ENCODE measurements around the gene GRAMD4. TPM values are rescaled to one million over a fixed set of nuclear protein-coding genes. Genes with fewer than 3 reads are reported as not detected.

Gene GRAMD4
- total RNA-seq, 4 donors from 2014 or later: 16.7 to 106 (median 53.3) TPM

DNA sequence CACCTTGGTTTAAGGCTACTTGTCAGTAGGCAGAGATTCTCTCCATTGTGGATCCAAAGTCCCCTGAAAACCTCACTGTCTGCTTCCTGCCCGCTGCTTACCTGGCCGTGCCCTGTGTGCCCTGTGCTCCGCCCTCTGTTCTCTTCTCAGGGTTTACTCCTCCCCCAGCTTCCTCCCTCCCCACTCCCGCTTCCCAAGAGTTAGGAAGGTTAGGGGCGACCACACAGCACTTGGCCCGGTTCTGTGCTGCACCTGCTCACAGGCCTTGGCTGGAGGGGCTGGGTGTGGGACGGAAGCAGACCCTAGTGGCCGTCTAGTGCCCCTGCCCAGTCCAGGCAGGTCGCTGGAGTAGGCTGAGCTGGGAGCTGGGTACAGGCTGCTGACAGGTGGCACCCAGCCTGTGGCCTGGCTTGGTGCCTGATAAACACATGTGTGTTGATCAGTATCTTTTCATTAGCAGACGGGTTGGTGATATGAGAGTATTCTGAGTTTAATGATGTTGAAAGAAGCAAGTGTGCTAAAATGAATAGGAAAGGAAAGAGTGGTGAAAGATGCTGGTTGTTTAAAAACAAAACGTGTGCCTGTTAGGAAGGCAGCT lies 40.5 kb downstream of the GRAMD4 start:
- H3K27ac ChIP-seq: peak overlapping the region; percentile 52 to 78 (median 58)

DNA sequence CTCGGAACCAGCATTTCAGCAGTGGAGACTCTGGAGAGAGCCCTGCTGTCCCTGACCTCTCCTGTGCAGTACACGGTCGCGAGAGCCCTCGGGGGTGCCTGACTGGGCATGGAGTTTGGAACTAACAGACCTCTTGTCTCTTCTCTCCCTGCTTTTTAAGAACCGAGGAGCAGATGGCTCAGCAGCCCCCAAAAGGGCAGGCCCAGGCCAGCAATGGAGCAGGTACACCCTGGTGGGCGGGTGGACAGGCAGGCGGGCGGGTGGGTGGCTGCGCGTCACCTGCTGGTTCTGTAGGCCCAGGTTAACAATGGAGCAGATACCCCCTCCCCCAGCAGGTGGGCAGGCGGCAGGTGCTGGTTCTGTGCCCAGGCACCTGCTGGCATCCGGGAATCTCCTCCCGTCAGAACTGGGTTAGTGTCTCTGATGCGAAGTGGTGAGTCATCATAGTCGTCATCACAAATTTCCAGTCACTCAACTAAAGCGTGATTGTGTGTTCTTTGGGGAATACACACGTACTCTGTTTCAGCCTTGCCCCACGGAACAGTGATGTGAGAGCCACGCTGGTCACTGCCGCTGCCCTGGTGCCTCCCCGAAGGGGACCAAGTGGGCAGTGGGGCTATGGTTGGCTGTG lies 41.1 kb downstream of the GRAMD4 start:
- in situ Hi-C loops (cut with MboI; ENCODE audit: low sequenced_read_pairs in 4 of 4) (no loop called here), intact Hi-C loops (cut with DNase I; ENCODE audit: low total_unique reads) (no loop called here)
- H3K27me3 ChIP-seq: no peaks in the 10 kb centered on the region
- no peaks in the 10 kb centered on the region for H3K9me3 ChIP-seq
- peak overlapping the region; percentile 52 to 78 (median 58) for H3K27ac ChIP-seq
- no peak overlapping the region for H3K4me3 ChIP-seq
- TF ChIP-seq, protein P1, sequence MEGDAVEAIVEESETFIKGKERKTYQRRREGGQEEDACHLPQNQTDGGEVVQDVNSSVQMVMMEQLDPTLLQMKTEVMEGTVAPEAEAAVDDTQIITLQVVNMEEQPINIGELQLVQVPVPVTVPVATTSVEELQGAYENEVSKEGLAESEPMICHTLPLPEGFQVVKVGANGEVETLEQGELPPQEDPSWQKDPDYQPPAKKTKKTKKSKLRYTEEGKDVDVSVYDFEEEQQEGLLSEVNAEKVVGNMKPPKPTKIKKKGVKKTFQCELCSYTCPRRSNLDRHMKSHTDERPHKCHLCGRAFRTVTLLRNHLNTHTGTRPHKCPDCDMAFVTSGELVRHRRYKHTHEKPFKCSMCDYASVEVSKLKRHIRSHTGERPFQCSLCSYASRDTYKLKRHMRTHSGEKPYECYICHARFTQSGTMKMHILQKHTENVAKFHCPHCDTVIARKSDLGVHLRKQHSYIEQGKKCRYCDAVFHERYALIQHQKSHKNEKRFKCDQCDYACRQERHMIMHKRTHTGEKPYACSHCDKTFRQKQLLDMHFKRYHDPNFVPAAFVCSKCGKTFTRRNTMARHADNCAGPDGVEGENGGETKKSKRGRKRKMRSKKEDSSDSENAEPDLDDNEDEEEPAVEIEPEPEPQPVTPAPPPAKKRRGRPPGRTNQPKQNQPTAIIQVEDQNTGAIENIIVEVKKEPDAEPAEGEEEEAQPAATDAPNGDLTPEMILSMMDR (IDR thresholded peaks at IDR 0.05 in 4 of 5, conservative IDR thresholded peaks at IDR 0.05 in 1 of 5): no peak
- TF ChIP-seq POLR2A (IDR thresholded peaks at IDR 0.05): no peak
- peaks cover 0 to 23% of the 10 kb centered on the region in 2 donors for H3K36me3 ChIP-seq
- no peak for DNase-seq
- peak in 1 of 2 donors; percentile 27 for ATAC-seq
- peaks cover 16 to 25% of the 10 kb centered on the region in 2 donors for H3K4me1 ChIP-seq

More for the DNA sequence above, 40.5 kb downstream of the GRAMD4 start:
- TF ChIP-seq POLR2A (IDR thresholded peaks at IDR 0.05): no peak
- TF ChIP-seq, protein P1 (IDR thresholded peaks at IDR 0.05 in 4 of 5, conservative IDR thresholded peaks at IDR 0.05 in 1 of 5): peak in 4 of 5 experiments; percentile 12 to 33 (median 18)
- H3K36me3 ChIP-seq: peaks cover 0 to 17% of the 10 kb centered on the region in 2 donors
- peaks cover 16 to 25% of the 10 kb centered on the region in 2 donors for H3K4me1 ChIP-seq
- intact Hi-C loops (cut with DNase I; ENCODE audit: low total_unique reads): no loop called here
- H3K27me3 ChIP-seq: no peaks in the 10 kb centered on the region
- H3K4me3 ChIP-seq: no peak overlapping the region
- peak; percentile 40 to 62 for ATAC-seq
- no peaks in the 10 kb centered on the region for H3K9me3 ChIP-seq
- in situ Hi-C loops (cut with MboI; ENCODE audit: low sequenced_read_pairs in 4 of 4): no loop called here
- DNase-seq: peak in 1 of 2 donors; percentile 50

DNA sequence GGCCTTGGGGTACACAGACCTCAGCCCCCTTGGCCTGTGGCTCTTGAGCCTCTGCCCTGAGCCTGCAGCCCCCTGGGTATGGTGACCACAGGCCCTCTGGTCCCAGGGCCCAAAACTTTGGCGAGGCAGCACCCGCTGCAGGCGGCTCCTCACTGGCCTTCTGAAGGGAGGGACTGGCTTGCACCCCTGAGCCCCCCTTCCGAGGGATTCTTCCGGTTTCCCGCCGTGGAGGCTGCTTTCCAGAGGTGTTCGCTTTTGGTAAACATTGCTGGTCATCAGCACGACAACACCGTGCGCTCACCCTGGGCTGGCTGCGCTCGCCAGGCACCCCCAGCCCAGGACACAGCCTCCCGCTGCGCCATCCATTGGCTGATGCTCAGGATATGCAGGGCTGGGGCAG lies 42.0 kb downstream of the GRAMD4 start:
- Histone ChIP-seq H3K27ac (no peak overlapping the region), H3K9me3 (no peaks in the 10 kb centered on the region), H3K27me3 (no peaks in the 10 kb centered on the region), H3K36me3 (peaks cover 0 to 32% of the 10 kb centered on the region in 2 donors), H3K4me3 (no peak overlapping the region), H3K4me1 (peaks cover 16 to 19% of the 10 kb centered on the region in 2 donors)
- TF ChIP-seq, protein P1 (IDR thresholded peaks at IDR 0.05 in 4 of 5, conservative IDR thresholded peaks at IDR 0.05 in 1 of 5): no peak
- TF ChIP-seq POLR2A (IDR thresholded peaks at IDR 0.05): no peak
- DNase-seq (no peak), ATAC-seq (no peak)
- in situ Hi-C loops (cut with MboI; ENCODE audit: low sequenced_read_pairs in 4 of 4) (no loop called here), intact Hi-C loops (cut with DNase I; ENCODE audit: low total_unique reads) (no loop called here)

GRCh38 chr22:46663001-46663400 lies 42.8 kb downstream of the GRAMD4 start:
- in situ Hi-C loops (cut with MboI; ENCODE audit: low sequenced_read_pairs in 4 of 4): no loop called here
- DNase-seq (no peak), ATAC-seq (no peak)
- H3K27ac ChIP-seq: no peak overlapping the region
- no peaks in the 10 kb centered on the region for H3K9me3 ChIP-seq
- H3K4me3 ChIP-seq: no peak overlapping the region
- TF ChIP-seq, protein P1 (IDR thresholded peaks at IDR 0.05 in 4 of 5, conservative IDR thresholded peaks at IDR 0.05 in 1 of 5): no peak
- TF ChIP-seq POLR2A (IDR thresholded peaks at IDR 0.05): no peak
- peaks cover 0 to 40% of the 10 kb centered on the region in 2 donors for H3K36me3 ChIP-seq
- H3K27me3 ChIP-seq: no peaks in the 10 kb centered on the region
- intact Hi-C loops (cut with DNase I; ENCODE audit: low total_unique reads): no loop called here
- peaks cover 16 to 19% of the 10 kb centered on the region in 2 donors for H3K4me1 ChIP-seq

Measured in gastrocnemius medialis (tissue), 4 donors.